AG04449 (cell line): Measurements from ENCODE around the gene UQCC3.
A peak's percentile ranks its signal among the peaks of the same experiment; 100 is the strongest.

Experiments used
- CTCF ChIA-PET: fragments of 350-600 bp; formaldehyde crosslinking; extraction: SDS; loops from one replicate; lab custom pipeline; 2021; ENCODE audit warnings: antibody characterized with exemption; lab: Yijun Ruan, JAX
- POLR2A ChIA-PET: fragments of 400-600, 350-600 bp; formaldehyde crosslinking; extraction: SDS; loops from one replicate; lab custom pipeline; 2020; ENCODE audit warnings: antibody characterized with exemption, inconsistent platforms; lab: Yijun Ruan, JAX
- DNase-seq: peaks from one replicate; pipeline ENCODE4 v3.0.0-alpha.2; 2010; ENCODE audit warnings: low read depth, low spot score
- H3K4me3 ChIP-seq: 2 replicates; pipeline ENCODE4 v1.5.1; 2011; ENCODE audit warnings: low read depth, mild to moderate bottlenecking, control low read depth, low read length
- TF ChIP-seq, protein P1 (sequence below): IDR thresholded peaks from one replicate; pipeline ENCODE4 v1.5.1; 2011; ENCODE audit warnings: mild to moderate bottlenecking, moderate library complexity, low read length, control low read depth, inconsistent platforms; ENCODE audit not compliant: insufficient read depth; ENCODE audit errors: missing control alignments

UQCC3 gene

DNA sequence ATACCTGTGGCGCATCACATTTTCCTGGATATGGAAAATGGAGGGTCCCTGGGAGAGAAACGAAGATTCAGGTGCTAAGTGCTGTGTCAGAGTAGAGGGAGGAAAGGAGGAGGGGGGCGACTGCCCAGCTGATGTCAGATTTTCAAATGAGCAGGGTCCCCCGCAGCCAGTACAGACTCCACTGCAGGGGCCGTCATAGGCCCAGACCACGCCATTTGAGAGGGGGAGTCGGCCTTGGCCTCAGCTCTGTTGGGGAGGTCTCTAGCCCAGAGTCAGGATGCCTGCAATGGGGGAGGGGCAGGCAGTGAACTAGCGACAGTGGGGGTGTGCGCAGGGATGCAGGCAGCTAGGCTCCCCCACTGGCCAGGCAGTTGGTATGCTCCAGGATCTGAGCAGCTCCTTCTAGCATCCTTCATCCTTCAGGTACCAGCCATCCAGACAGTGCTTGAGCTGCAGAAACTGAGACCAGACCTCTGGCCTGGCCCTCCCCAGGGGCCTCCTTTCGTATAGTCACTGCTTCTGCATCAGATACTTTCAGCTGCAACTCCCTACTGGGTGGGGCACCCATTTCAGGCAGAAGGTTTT is 35.9 kb downstream of the UQCC3 start, which contains the start of the genes BSCL2 and GNG3:
Gene BSCL2 (minus strand): TSS at position 148 of the 585 bp plus-strand sequence. CDS start 229 bp downstream, outside the sequence.
Gene GNG3 (plus strand): TSS at position 400 of the 585 bp plus-strand sequence. CDS start 620 bp downstream, outside the sequence.
- DNase-seq, result no peak
- TF ChIP-seq, protein P1, sequence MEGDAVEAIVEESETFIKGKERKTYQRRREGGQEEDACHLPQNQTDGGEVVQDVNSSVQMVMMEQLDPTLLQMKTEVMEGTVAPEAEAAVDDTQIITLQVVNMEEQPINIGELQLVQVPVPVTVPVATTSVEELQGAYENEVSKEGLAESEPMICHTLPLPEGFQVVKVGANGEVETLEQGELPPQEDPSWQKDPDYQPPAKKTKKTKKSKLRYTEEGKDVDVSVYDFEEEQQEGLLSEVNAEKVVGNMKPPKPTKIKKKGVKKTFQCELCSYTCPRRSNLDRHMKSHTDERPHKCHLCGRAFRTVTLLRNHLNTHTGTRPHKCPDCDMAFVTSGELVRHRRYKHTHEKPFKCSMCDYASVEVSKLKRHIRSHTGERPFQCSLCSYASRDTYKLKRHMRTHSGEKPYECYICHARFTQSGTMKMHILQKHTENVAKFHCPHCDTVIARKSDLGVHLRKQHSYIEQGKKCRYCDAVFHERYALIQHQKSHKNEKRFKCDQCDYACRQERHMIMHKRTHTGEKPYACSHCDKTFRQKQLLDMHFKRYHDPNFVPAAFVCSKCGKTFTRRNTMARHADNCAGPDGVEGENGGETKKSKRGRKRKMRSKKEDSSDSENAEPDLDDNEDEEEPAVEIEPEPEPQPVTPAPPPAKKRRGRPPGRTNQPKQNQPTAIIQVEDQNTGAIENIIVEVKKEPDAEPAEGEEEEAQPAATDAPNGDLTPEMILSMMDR, result no peak
- peak within 1 kb of the TSS; percentile 53 for H3K4me3 ChIP-seq
- ChIA-PET POLR2A (interaction anchor here (0.6 to 4.5 kb wide), 8 partner anchors 18 to 134 kb away, joined by 3 to 24 read pairs (median 5); partner anchors contain the start of genes B3GAT3, HNRNPUL2, LRRN4CL and ZBTB3), CTCF (interaction anchor here (0.9 to 11.2 kb wide), 5 partner anchors 10 to 311 kb away, joined by 3 to 152 read pairs (median 3); partner anchors contain the start of genes C11orf98, CSKMT and LRRN4CL)

DNA sequence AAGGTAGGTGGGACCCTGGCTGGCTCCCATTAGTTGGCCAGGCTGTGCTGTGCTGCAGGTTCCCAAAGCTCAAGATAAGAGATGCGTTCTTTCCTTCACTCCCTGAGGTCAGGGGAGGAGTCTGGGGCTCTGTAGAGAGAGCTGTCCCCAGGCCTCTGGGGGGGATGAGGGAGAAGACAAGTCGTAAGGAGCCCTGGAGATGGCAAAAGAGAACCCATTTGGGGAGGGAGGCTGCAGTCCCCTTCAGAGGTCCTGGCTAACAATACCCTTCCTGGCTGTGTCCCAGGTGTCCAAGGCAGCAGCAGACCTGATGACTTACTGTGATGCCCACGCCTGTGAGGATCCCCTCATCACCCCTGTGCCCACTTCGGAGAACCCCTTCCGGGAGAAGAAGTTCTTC is 36.9 kb downstream of the UQCC3 start:
- ChIA-PET CTCF (interaction anchor here (1.1 to 11.2 kb wide), 4 partner anchors 8 to 37 kb away, joined by 3 to 152 read pairs (median 4); partner anchors contain the start of gene LRRN4CL), POLR2A (interaction anchor here (1.1 to 4.5 kb wide), 6 partner anchors 16 to 308 kb away, joined by 3 to 24 read pairs (median 4); partner anchors contain the start of genes C11orf98, CSKMT, HNRNPUL2 and LRRN4CL)
- no peak for DNase-seq
- TF ChIP-seq, protein P1, result no peak
- no peak overlapping the region; the same call in 1 of the 2 replicates for H3K4me3 ChIP-seq

- H3K4me3 ChIP-seq, result peak overlapping the region; percentile 62
- POLR2A ChIA-PET, result interaction anchor here (1.0 to 4.5 kb wide), 6 partner anchors 16 to 308 kb away, joined by 3 to 24 read pairs (median 5); partner anchors contain the start of genes C11orf98, CSKMT, HNRNPUL2 and LRRN4CL
- CTCF ChIA-PET, result interaction anchor here (1.1 to 11.2 kb wide), 5 partner anchors 8 to 37 kb away, joined by 3 to 152 read pairs (median 3); partner anchors contain the start of gene LRRN4CL
- TF ChIP-seq, protein P1, result no peak
- DNase-seq, result no peak
Measured at GRCh38 chr11:62708793-62709192, 37.3 kb downstream of the UQCC3 start.

GRCh38 chr11:62709247-62710000 is 38.0 kb downstream of the UQCC3 start:
- ChIA-PET POLR2A (interaction anchor here (1.0 to 4.5 kb wide), 7 partner anchors 18 to 309 kb away, joined by 3 to 24 read pairs (median 4); partner anchors contain the start of genes C11orf98, CSKMT, HNRNPUL2 and LRRN4CL), CTCF (interaction anchor here (1.1 to 11.2 kb wide), 4 partner anchors 10 to 36 kb away, joined by 3 to 152 read pairs (median 4); partner anchors contain the start of gene LRRN4CL)
- H3K4me3 ChIP-seq, result peak overlapping the region; percentile 62
- TF ChIP-seq, protein P1, result no peak
- DNase-seq, result peak; percentile 76

DNA sequence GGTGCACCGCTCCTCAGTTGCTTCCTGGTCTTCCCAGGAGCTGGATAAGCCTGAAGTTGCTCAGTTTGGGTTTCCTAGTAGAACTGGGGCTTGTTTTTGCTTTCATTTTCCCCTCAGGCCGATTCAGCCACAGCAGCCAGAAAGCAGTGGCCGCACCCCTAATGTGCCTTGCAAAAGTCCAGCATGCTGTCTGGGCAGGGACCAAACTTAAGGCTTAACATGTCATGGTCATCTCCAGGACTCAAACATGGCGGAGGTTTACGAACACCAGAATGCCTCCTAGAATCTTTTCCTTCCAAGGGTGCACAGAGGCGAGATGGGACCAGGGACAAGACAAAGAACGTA is 38.5 kb downstream of the UQCC3 start:
- TF ChIP-seq, protein P1, result no peak
- ChIA-PET CTCF (interaction anchor here (1.1 to 11.2 kb wide), 3 partner anchors 9 to 29 kb away, joined by 3 to 152 read pairs (median 4); partner anchors contain the start of gene LRRN4CL), POLR2A (interaction anchor here (1.0 to 4.5 kb wide), 5 partner anchors 17 to 131 kb away, joined by 3 to 24 read pairs (median 4); partner anchors contain the start of genes C11orf98, CSKMT, HNRNPUL2 and ZBTB3)
- no peak for DNase-seq
- H3K4me3 ChIP-seq, result peak overlapping the region; percentile 51
